Neuronal stem cell (in vitro differentiated cells): ENCODE measurements around the gene KLF13.

ENCODE experiments used
- DNase-seq: peaks from one replicate; pipeline ENCODE4 v3.0.0-alpha.2; 2013; ENCODE audit warnings: low spot score
- H2AFZ ChIP-seq: one replicate; pipeline ENCODE4 v1.6.1; 2013; ENCODE audit warnings: mild to moderate bottlenecking, low read length, inconsistent platforms
- H2AK5ac ChIP-seq: 2 replicates; pipeline ENCODE4 v1.6.1; 2013; ENCODE audit warnings: low read depth, mild to moderate bottlenecking, inconsistent platforms, low read length, moderate library complexity, mixed read lengths
- H2BK120ac ChIP-seq: 2 replicates; pipeline ENCODE4 v1.6.1; 2013; ENCODE audit warnings: low read depth, mild to moderate bottlenecking, inconsistent platforms, low read length, moderate library complexity, mixed read lengths
- H2BK12ac ChIP-seq: one replicate; pipeline ENCODE4 v1.6.1; 2013; ENCODE audit warnings: low read length, inconsistent platforms
- H2BK15ac ChIP-seq: 2 replicates; pipeline ENCODE4 v1.6.1; 2013; ENCODE audit warnings: mild to moderate bottlenecking, low read length, inconsistent platforms, mixed read lengths
- H2BK5ac ChIP-seq: one replicate; pipeline ENCODE4 v1.6.1; 2013; ENCODE audit warnings: inconsistent platforms, mild to moderate bottlenecking, low read length, moderate library complexity
- H3K14ac ChIP-seq: one replicate; pipeline ENCODE4 v1.6.1; 2013; ENCODE audit warnings: low read length, inconsistent platforms
- H3K18ac ChIP-seq: 2 replicates; pipeline ENCODE4 v1.6.1; 2013; ENCODE audit warnings: low read length, inconsistent platforms
- H3K23ac ChIP-seq: 2 replicates; pipeline ENCODE4 v1.6.1; 2013; ENCODE audit warnings: low read depth, mild to moderate bottlenecking, mixed read lengths, low read length, inconsistent platforms; ENCODE audit not compliant: poor library complexity
- H3K27ac ChIP-seq: replicated peaks from 3 replicates; pipeline ENCODE4 v1.5.1; 2013; ENCODE audit warnings: low read length, inconsistent platforms
- H3K27me3 ChIP-seq, 3 experiments: 2 replicates each; pipeline ENCODE4 v1.6.1; 2013; ENCODE audit warnings: low read length in 3 of 3, mild to moderate bottlenecking in 2 of 3, inconsistent platforms in 1 of 3, low read depth in 1 of 3, mixed read lengths in 1 of 3, moderate library complexity in 1 of 3; ENCODE audit not compliant: control insufficient read depth in 3 of 3, insufficient read depth in 3 of 3
- H3K36me3 ChIP-seq, 2 donors: replicated peaks in 1 of 2; 2 replicates each; pipeline ENCODE4 v1.6.1; 2013; ENCODE audit warnings: low read length in 2 of 2; ENCODE audit not compliant: control insufficient read depth in 2 of 2, insufficient read depth in 2 of 2
- H3K4ac ChIP-seq: 2 replicates; pipeline ENCODE4 v1.6.1; 2013; ENCODE audit warnings: inconsistent platforms, mild to moderate bottlenecking, low read length, moderate library complexity
- H3K4me1 ChIP-seq, 2 donors: 1 replicate in 1 of 2; 2 replicates in 1 of 2; pipeline ENCODE4 v1.6.1; 2013; ENCODE audit warnings: low read length in 2 of 2, low read depth in 1 of 2; ENCODE audit not compliant: control insufficient read depth in 2 of 2, insufficient read depth in 1 of 2
- H3K4me2 ChIP-seq: one replicate; pipeline ENCODE4 v1.6.1; 2013; ENCODE audit warnings: mild to moderate bottlenecking, low read length, inconsistent platforms; ENCODE audit not compliant: insufficient read depth, poor library complexity, severe bottlenecking
- H3K4me3 ChIP-seq, 2 donors: 2 replicates each; pipeline ENCODE4 v1.5.1; 2013; ENCODE audit warnings: low read length in 2 of 2, mild to moderate bottlenecking in 2 of 2, inconsistent platforms in 1 of 2, moderate library complexity in 1 of 2
- H3K79me1 ChIP-seq: one replicate; pipeline ENCODE4 v1.6.1; 2013; ENCODE audit warnings: low read depth, mild to moderate bottlenecking, inconsistent platforms, low read length, moderate library complexity
- H3K9ac ChIP-seq: one replicate; pipeline ENCODE4 v1.6.1; 2013; ENCODE audit warnings: mild to moderate bottlenecking, low read depth, low read length, inconsistent platforms; ENCODE audit not compliant: poor library complexity
- H3K9me3 ChIP-seq, 2 donors: replicated peaks in 1 of 2; 2 replicates each; pipeline versions ENCODE3 to v1.6.1; 2013; ENCODE audit warnings: low read length in 2 of 2, mild to moderate bottlenecking in 2 of 2, inconsistent platforms in 1 of 2, low read depth in 1 of 2, mixed read lengths in 1 of 2, moderate library complexity in 1 of 2; ENCODE audit not compliant: control insufficient read depth in 2 of 2, insufficient read depth in 1 of 2
- H4K8ac ChIP-seq: one replicate; pipeline ENCODE4 v1.6.1; 2013; ENCODE audit warnings: low read depth, mild to moderate bottlenecking, inconsistent platforms, low read length, moderate library complexity
- H4K91ac ChIP-seq: one replicate; pipeline ENCODE4 v1.6.1; 2013; ENCODE audit warnings: low read length, low read depth, mild to moderate bottlenecking, inconsistent platforms; ENCODE audit not compliant: poor library complexity
- WGBS, 2 donors: extraction: QIAGEN DNeasy Blood & Tissue Kit; methylation state at CpG; one replicate each; pipeline ENCODE4 v1.1.7; 2013; ENCODE audit warnings: missing lambda C conversion rate in 2 of 2, mixed read lengths in 1 of 2; ENCODE audit not compliant: insufficient read length in 2 of 2, insufficient replicate concordance in 1 of 2; ENCODE audit errors: extremely low coverage in 2 of 2; 5-methylcytosine and 5-hydroxymethylcytosine counted together

Gene KLF13

GRCh38 chr15:31379577-31379976 lies 52.9 kb downstream of the KLF13 start:
- no peak overlapping the region for H3K9ac ChIP-seq
- H3K14ac ChIP-seq, result no peak overlapping the region
- no peak overlapping the region for H3K4me2 ChIP-seq
- H3K36me3 ChIP-seq, result peaks cover 2 to 16% of the 10 kb centered on the region in 2 donors
- no peak overlapping the region for H3K23ac ChIP-seq
- no peak overlapping the region for H3K4ac ChIP-seq
- no peak overlapping the region for H2AFZ ChIP-seq
- no peak overlapping the region for H2BK5ac ChIP-seq
- peaks cover 5% of the 10 kb centered on the region in 2 donors for H3K9me3 ChIP-seq
- no peak overlapping the region for H2BK15ac ChIP-seq
- H4K8ac ChIP-seq, result no peak overlapping the region
- no peak overlapping the region for H3K27ac ChIP-seq
- no peaks in the 10 kb centered on the region for H3K79me1 ChIP-seq
- no peak overlapping the region for H4K91ac ChIP-seq
- H2BK12ac ChIP-seq, result no peak overlapping the region
- H2AK5ac ChIP-seq, result no peak overlapping the region
- H3K4me3 ChIP-seq, result no peak overlapping the region
- H3K4me1 ChIP-seq, result no peaks in the 10 kb centered on the region
- WGBS, 2 donors, result no CpG with 5 or more reads among the region's 8 CpGs
- no peak for DNase-seq
- H3K27me3 ChIP-seq, result no peaks in the 10 kb centered on the region
- H2BK120ac ChIP-seq, result no peak overlapping the region
- no peak overlapping the region for H3K18ac ChIP-seq

- Histone ChIP-seq H4K8ac (no peak overlapping the region), H2AFZ (no peak overlapping the region), H2BK12ac (no peak overlapping the region), H3K4ac (no peak overlapping the region), H3K79me1 (no peaks in the 10 kb centered on the region), H3K36me3 (peaks cover 2 to 5% of the 10 kb centered on the region in 2 donors), H3K14ac (no peak overlapping the region), H2BK15ac (no peak overlapping the region), H3K23ac (peak overlapping the region; percentile 32), H4K91ac (no peak overlapping the region), H2AK5ac (no peak overlapping the region), H2BK120ac (no peak overlapping the region), H3K27me3 (no peaks in the 10 kb centered on the region), H3K9me3 (peaks cover 3 to 5% of the 10 kb centered on the region in 2 donors), H3K4me1 (no peaks in the 10 kb centered on the region), H3K4me3 (no peak overlapping the region), H3K4me2 (no peak overlapping the region), H2BK5ac (peak overlapping the region; percentile 29), H3K18ac (peak overlapping the region; percentile 40), H3K9ac (no peak overlapping the region), H3K27ac (no peak overlapping the region)
- WGBS, 2 donors, result no CpG with 5 or more reads among the region's 10 CpGs
- no peak for DNase-seq
Observed at GRCh38 chr15:31381801-31382712, 55.4 kb downstream of the KLF13 start.

- WGBS, 2 donors, result no CpG with 5 or more reads among the region's 5 CpGs
- Histone ChIP-seq H4K91ac (no peak overlapping the region), H2BK12ac (no peak overlapping the region), H3K14ac (no peak overlapping the region), H3K36me3 (peaks cover 2 to 5% of the 10 kb centered on the region in 2 donors), H2BK5ac (peak overlapping the region; percentile 29), H2BK15ac (no peak overlapping the region), H2AFZ (no peak overlapping the region), H2AK5ac (no peak overlapping the region), H3K9me3 (peaks cover 5% of the 10 kb centered on the region in 2 donors), H3K4me3 (no peak overlapping the region), H3K18ac (no peak overlapping the region), H2BK120ac (no peak overlapping the region), H3K4me1 (no peaks in the 10 kb centered on the region), H3K4me2 (no peak overlapping the region), H4K8ac (no peak overlapping the region), H3K9ac (no peak overlapping the region), H3K79me1 (no peaks in the 10 kb centered on the region), H3K27ac (no peak overlapping the region), H3K4ac (no peak overlapping the region), H3K27me3 (peaks cover 0 to 2% (median 0%) of the 10 kb centered on the region in 3 experiments), H3K23ac (no peak overlapping the region)
- no peak for DNase-seq
Observed at GRCh38 chr15:31382713-31383045, 56.0 kb downstream of the KLF13 start.

GRCh38 chr15:31383139-31383538 lies 56.5 kb downstream of the KLF13 start:
- no peak overlapping the region for H2BK120ac ChIP-seq
- H3K4me1 ChIP-seq, result no peaks in the 10 kb centered on the region
- H4K91ac ChIP-seq, result no peak overlapping the region

More at GRCh38 chr15:31383139-31383538, 56.5 kb downstream of the KLF13 start:
- no peak overlapping the region for H3K4me3 ChIP-seq
- no peak for DNase-seq
- H3K23ac ChIP-seq, result no peak overlapping the region
- no peak overlapping the region for H2AFZ ChIP-seq
- no peak overlapping the region for H2AK5ac ChIP-seq
- H3K79me1 ChIP-seq, result no peaks in the 10 kb centered on the region
- no CpG with 5 or more reads among the region's 6 CpGs for WGBS, 2 donors
- H2BK12ac ChIP-seq, result no peak overlapping the region
- peaks cover 0 to 5% of the 10 kb centered on the region in 2 donors for H3K36me3 ChIP-seq
- no peak overlapping the region for H3K18ac ChIP-seq
- no peak overlapping the region for H2BK15ac ChIP-seq
- H3K9me3 ChIP-seq, result peaks cover 5% of the 10 kb centered on the region in 2 donors
- H3K9ac ChIP-seq, result no peak overlapping the region
- H3K27me3 ChIP-seq, result peaks cover 0 to 2% (median 0%) of the 10 kb centered on the region in 3 experiments
- H2BK5ac ChIP-seq, result no peak overlapping the region
- H4K8ac ChIP-seq, result no peak overlapping the region
- no peak overlapping the region for H3K27ac ChIP-seq
- H3K14ac ChIP-seq, result no peak overlapping the region
- H3K4ac ChIP-seq, result no peak overlapping the region
- H3K4me2 ChIP-seq, result no peak overlapping the region
